GM12872 (cell line): ENCODE data around the gene HES4.

Experiments
- CTCF ChIP-seq: IDR thresholded peaks from 3 replicates; pipeline ENCODE4 v1.5.1; 2011; ENCODE audit warnings: low read depth, mild to moderate bottlenecking, low read length, moderate library complexity; ENCODE audit not compliant: insufficient read depth

Gene HES4

GRCh38 chr1:983798-984475 is 16.0 kb downstream of the HES4 start:
- TF ChIP-seq CTCF, result peak; percentile 86

- no peak for TF ChIP-seq CTCF
These were observed 17.0 kb downstream of the HES4 start for GRCh38 chr1:982765-983436.

- no peak for TF ChIP-seq CTCF
These were observed 17.8 kb downstream of the HES4 start, which contains the start of gene PERM1 for GRCh38 chr1:981955-982558. Gene PERM1, minus strand, starts transcription at chr1:982093. Its CDS starts 1,064 bp downstream, at chr1:981029.

- no peak for TF ChIP-seq CTCF
These were observed 18.4 kb downstream of the HES4 start for GRCh38 chr1:981491-981954.

GRCh38 chr1:980602-981395 is 19.1 kb downstream of the HES4 start:
- no peak for TF ChIP-seq CTCF

- TF ChIP-seq CTCF, result no peak
These were observed 19.7 kb downstream of the HES4 start for GRCh38 chr1:980137-980571.

GRCh38 chr1:979744-980072 is 20.2 kb downstream of the HES4 start:
- no peak for TF ChIP-seq CTCF
